Renal cortex interstitium (tissue), 3 donors: ENCODE data around the gene ICE2. TPM values are rescaled to one million over a fixed set of nuclear protein-coding genes. Genes with fewer than 3 reads are reported as not detected.

Source experiments
- polyA plus RNA-seq, 3 donors: library from polyadenylated mRNA; unstranded; fragments of 120-200 nt; gene quantifications; one replicate each; pipeline ENCODE4 v1.2.1, GENCODE V29; 2013; ENCODE audit not compliant: insufficient read length in 3 of 3

ICE2 gene
- polyA plus RNA-seq, 3 donors: 74.0 to 90.4 (median 88.2) TPM

Other genes starting within 250 kb of the ICE2 start
- gene ANXA2, start 81.2 kb downstream of the ICE2 start, polyA plus RNA-seq: 100 to 1,000 TPM; 462 to 559 (median 550) TPM